ENCODE data around the gene SH3RF3.

Gene SH3RF3

DNA sequence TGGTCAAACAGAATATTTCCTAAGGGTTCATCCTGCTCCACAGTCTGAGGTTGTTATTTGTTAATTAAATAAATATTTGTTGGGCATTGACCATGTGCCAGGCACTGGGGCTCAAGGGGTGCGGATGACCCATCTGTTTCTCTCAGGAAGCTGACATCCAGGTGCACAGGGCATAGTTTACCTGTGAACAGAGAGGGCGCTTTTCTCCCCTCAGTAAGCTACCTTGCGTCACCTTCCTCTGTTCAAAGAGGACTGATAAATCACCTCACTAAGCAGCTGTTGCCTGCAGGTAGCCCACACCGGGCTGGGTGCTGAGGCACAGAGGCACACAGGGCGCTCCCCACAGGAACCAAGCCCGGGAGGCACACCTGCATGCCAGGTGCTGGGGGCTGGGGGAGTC is 41.6 kb downstream of the SH3RF3 start:
- H3K36me3 ChIP-seq (ENCODE audit: insufficient read depth), result no peaks in the 10 kb centered on the region
- no peak overlapping the region for H3K4me2 ChIP-seq
- H3K27me3 ChIP-seq (ENCODE audit: insufficient read depth, low read depth), result no peaks in the 10 kb centered on the region
- TF ChIP-seq, protein P1, sequence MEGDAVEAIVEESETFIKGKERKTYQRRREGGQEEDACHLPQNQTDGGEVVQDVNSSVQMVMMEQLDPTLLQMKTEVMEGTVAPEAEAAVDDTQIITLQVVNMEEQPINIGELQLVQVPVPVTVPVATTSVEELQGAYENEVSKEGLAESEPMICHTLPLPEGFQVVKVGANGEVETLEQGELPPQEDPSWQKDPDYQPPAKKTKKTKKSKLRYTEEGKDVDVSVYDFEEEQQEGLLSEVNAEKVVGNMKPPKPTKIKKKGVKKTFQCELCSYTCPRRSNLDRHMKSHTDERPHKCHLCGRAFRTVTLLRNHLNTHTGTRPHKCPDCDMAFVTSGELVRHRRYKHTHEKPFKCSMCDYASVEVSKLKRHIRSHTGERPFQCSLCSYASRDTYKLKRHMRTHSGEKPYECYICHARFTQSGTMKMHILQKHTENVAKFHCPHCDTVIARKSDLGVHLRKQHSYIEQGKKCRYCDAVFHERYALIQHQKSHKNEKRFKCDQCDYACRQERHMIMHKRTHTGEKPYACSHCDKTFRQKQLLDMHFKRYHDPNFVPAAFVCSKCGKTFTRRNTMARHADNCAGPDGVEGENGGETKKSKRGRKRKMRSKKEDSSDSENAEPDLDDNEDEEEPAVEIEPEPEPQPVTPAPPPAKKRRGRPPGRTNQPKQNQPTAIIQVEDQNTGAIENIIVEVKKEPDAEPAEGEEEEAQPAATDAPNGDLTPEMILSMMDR (conservative IDR thresholded peaks at IDR 0.05; ENCODE audit: low read depth, low read length), result no peak
- H4K20me1 ChIP-seq (ENCODE audit: insufficient read depth), result no peaks in the 10 kb centered on the region
- H2AFZ ChIP-seq (ENCODE audit: low read depth), result no peak overlapping the region
- H3K4me3 ChIP-seq (IDR thresholded peaks at IDR 0.05; ENCODE audit: insufficient read depth, low read depth, low read length), result no peak overlapping the region
- no peaks in the 10 kb centered on the region for H3K79me2 ChIP-seq (ENCODE audit: insufficient read depth, low read depth)
- no peak overlapping the region for H3K9ac ChIP-seq
- H3K27ac ChIP-seq, result no peak overlapping the region
- H3K4me1 ChIP-seq (ENCODE audit: low read depth, poor library complexity, severe bottlenecking), result no peaks in the 10 kb centered on the region

DNA sequence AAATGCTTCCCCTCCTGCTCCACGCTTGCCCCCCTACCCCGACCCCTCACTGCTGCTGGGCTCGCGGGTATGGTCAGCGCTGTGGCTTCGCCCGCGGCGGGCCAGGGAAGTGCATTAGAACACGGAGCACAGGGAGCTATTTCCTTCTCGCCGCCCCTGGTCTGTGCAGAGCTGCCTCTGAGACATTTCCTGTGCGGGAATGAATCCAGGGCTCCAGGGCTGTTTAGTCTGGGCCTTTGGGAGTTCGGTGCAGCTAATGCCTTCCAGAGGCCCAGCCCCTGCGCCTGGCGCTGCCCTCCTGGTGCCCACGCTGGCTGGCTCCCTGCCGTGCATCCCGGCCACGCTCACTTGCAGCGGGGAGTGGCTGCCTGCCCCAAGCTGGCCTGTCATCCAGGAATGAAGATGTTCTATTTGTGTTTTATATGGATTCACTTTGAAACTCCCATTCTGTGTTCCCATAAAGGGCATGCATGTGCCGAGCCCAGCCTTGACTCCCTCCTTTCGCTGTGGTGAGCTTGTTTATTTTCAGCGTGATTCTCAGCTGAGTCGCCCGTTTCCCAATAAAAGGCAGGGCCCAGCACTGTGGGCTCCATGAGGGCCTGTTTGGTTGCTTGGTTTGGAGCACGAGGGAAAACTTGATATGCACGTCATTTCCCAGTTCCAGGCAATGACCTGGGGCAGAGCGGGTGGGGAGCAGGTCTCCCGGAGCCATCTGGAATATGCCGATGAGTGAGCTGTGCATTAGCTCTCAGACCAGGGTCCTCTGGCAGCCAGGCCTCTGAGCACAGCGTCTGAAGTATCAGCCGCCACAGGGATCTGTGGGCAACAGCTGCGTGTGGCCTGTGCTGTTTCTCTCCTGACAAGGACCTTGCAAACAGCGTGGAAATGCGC is 42.7 kb downstream of the SH3RF3 start:
- Histone ChIP-seq H3K4me2 (no peak overlapping the region), H3K79me2 (ENCODE audit: insufficient read depth, low read depth) (no peaks in the 10 kb centered on the region), H3K36me3 (ENCODE audit: insufficient read depth) (no peaks in the 10 kb centered on the region), H3K27ac (no peak overlapping the region), H2AFZ (ENCODE audit: low read depth) (no peak overlapping the region), H3K9ac (no peak overlapping the region), H3K27me3 (ENCODE audit: insufficient read depth, low read depth) (no peaks in the 10 kb centered on the region), H4K20me1 (ENCODE audit: insufficient read depth) (no peaks in the 10 kb centered on the region), H3K4me3 (IDR thresholded peaks at IDR 0.05; ENCODE audit: insufficient read depth, low read depth, low read length) (no peak overlapping the region), H3K4me1 (ENCODE audit: low read depth, poor library complexity, severe bottlenecking) (no peaks in the 10 kb centered on the region)
- TF ChIP-seq, protein P1 (conservative IDR thresholded peaks at IDR 0.05; ENCODE audit: low read depth, low read length), result no peak

DNA sequence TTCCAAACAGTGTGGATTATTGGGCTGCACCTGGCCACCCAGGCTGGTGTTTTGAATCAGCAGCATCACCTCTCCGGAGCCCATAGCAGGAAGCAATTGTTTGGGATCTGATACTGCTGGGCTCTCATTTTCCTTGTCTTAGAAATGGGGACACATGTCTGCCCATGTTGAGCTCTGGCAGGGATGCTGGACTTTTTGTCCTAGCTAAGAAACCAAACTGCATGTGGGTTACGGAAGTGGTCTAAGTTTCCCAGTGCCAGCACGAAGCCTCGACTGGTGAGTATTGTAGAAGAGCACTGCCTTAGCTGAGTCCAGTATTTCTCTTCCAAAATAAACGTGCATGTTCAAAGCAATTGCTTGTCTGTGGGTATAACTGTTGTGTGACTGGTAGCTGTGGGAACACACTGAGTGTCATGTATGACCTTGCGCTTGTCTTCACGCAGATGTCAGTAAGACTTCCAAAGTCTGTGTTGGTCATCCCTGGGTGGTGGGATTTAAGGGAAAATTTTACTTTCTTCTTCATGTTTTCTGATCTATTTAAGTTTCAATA is 43.6 kb downstream of the SH3RF3 start:
- no peaks in the 10 kb centered on the region for H3K36me3 ChIP-seq (ENCODE audit: insufficient read depth)
- no peak overlapping the region for H3K9ac ChIP-seq
- TF ChIP-seq, protein P1 (conservative IDR thresholded peaks at IDR 0.05; ENCODE audit: low read depth, low read length), result no peak
- H3K79me2 ChIP-seq (ENCODE audit: insufficient read depth, low read depth), result no peaks in the 10 kb centered on the region
- H3K4me3 ChIP-seq (IDR thresholded peaks at IDR 0.05; ENCODE audit: insufficient read depth, low read depth, low read length), result no peak overlapping the region
- no peak overlapping the region for H3K4me2 ChIP-seq
- no peaks in the 10 kb centered on the region for H4K20me1 ChIP-seq (ENCODE audit: insufficient read depth)
- H3K27ac ChIP-seq, result no peak overlapping the region
- H2AFZ ChIP-seq (ENCODE audit: low read depth), result no peak overlapping the region
- H3K27me3 ChIP-seq (ENCODE audit: insufficient read depth, low read depth), result no peaks in the 10 kb centered on the region
- H3K4me1 ChIP-seq (ENCODE audit: low read depth, poor library complexity, severe bottlenecking), result no peaks in the 10 kb centered on the region

DNA sequence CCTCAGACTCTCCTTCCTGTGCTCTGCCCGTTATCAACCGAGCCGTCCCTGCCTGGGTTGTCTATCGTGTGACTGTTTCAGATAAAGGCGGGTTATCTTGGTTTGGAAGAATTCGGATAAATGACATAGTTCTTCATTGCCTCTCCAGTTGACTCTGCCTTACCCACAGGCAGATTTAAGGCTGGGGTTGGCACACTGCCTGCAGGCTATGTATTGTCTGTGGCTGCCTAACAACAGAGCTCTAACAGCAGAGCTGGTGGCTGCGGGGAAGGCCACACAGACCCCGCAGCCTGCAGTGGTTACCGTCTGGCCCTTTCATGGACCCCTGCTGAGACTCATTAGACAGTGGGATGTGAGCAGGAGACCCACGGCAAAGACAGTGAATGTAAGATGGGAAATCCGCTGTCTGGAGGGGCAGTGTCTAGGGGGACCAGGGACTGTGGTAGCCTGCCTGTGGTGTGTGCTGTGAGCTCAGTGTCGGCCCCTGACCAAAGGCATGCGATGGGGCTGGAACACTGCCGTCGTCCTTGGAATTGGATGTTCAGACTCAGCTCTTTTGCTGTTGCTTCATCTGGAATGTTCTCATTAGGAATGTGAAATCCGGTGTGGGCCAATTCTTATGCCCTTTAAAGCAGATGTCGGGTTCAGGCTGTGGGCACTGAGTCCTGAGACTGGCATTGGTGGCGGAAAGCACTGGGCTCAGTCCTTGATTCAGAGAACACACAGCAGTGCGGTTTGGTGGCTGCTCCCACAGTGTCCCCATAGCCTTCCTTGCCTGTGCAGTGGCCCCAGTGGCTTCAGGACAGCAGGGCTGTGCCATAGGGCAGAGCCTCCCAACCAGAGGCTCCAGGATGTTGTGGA is 44.5 kb downstream of the SH3RF3 start:
- Histone ChIP-seq H4K20me1 (ENCODE audit: insufficient read depth) (no peaks in the 10 kb centered on the region), H3K4me3 (IDR thresholded peaks at IDR 0.05; ENCODE audit: insufficient read depth, low read depth, low read length) (no peak overlapping the region), H2AFZ (ENCODE audit: low read depth) (no peak overlapping the region), H3K36me3 (ENCODE audit: insufficient read depth) (no peaks in the 10 kb centered on the region), H3K4me1 (ENCODE audit: low read depth, poor library complexity, severe bottlenecking) (no peaks in the 10 kb centered on the region), H3K9ac (no peak overlapping the region), H3K27ac (no peak overlapping the region), H3K27me3 (ENCODE audit: insufficient read depth, low read depth) (no peaks in the 10 kb centered on the region), H3K4me2 (no peak overlapping the region), H3K79me2 (ENCODE audit: insufficient read depth, low read depth) (no peaks in the 10 kb centered on the region)
- TF ChIP-seq, protein P1 (conservative IDR thresholded peaks at IDR 0.05; ENCODE audit: low read depth, low read length), result no peak

All from KMS-11 (cell line).